Nephron progenitor cell (in vitro differentiated cells): ENCODE results near the gene MEOX1.

ENCODE experiments used
- DNase-seq: peaks from one replicate; pipeline ENCODE4 v3.0.0; 2021
- H3K27ac Mint-ChIP-seq: 2 replicates; pipeline ENCODE4 v1.8.0; 2021; ENCODE audit warnings: mild to moderate bottlenecking, moderate library complexity, mixed read lengths
- H3K27me3 Mint-ChIP-seq: 2 replicates; pipeline ENCODE4 v1.8.0; 2021; ENCODE audit warnings: mild to moderate bottlenecking, low read depth, mixed read lengths; ENCODE audit not compliant: poor library complexity
- H3K36me3 Mint-ChIP-seq: 2 replicates; pipeline ENCODE4 v1.8.0; 2021; ENCODE audit warnings: low read depth, mixed read lengths
- H3K4me1 Mint-ChIP-seq: 2 replicates; pipeline ENCODE4 v1.8.0; 2021; ENCODE audit warnings: mixed read lengths
- H3K4me3 Mint-ChIP-seq: 2 replicates; pipeline ENCODE4 v1.8.0; 2021; ENCODE audit warnings: mild to moderate bottlenecking, moderate library complexity, mixed read lengths
- H3K9me3 Mint-ChIP-seq: 2 replicates; pipeline ENCODE4 v1.8.0; 2021; ENCODE audit warnings: mild to moderate bottlenecking, moderate library complexity, mixed read lengths
- TF ChIP-seq, protein P1 (sequence below): fragments of 200-600 bp; sonication (generic); IDR thresholded peaks from 2 replicates; pipeline ENCODE4 v1.5.0; 2021; ENCODE audit warnings: antibody characterized with exemption

MEOX1 gene

DNA sequence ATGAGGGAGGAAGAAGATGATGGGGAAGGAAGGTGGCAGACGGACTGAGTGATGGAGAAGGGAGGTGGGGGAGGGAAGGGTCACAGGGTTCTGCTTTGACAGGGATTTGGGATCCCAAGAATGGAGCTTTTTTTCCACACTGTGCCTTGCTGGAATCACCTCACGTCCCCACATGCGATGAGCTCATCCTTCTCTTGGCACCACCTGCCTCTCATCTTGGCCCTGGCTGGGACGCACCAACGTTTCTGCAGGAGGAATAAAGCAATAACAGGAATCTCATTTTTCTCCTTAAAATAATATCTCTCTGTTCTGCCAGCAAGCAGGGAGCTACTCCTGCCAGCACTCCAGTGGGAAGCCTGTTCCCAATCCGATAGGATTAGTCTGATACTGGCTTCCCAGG is 47.8 kb downstream of the MEOX1 start:
- H3K4me3 Mint-ChIP-seq = no peak overlapping the region
- TF ChIP-seq, protein P1, sequence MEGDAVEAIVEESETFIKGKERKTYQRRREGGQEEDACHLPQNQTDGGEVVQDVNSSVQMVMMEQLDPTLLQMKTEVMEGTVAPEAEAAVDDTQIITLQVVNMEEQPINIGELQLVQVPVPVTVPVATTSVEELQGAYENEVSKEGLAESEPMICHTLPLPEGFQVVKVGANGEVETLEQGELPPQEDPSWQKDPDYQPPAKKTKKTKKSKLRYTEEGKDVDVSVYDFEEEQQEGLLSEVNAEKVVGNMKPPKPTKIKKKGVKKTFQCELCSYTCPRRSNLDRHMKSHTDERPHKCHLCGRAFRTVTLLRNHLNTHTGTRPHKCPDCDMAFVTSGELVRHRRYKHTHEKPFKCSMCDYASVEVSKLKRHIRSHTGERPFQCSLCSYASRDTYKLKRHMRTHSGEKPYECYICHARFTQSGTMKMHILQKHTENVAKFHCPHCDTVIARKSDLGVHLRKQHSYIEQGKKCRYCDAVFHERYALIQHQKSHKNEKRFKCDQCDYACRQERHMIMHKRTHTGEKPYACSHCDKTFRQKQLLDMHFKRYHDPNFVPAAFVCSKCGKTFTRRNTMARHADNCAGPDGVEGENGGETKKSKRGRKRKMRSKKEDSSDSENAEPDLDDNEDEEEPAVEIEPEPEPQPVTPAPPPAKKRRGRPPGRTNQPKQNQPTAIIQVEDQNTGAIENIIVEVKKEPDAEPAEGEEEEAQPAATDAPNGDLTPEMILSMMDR = no peak
- peaks cover 13% of the 10 kb centered on the region for H3K27me3 Mint-ChIP-seq
- peaks cover 11% of the 10 kb centered on the region for H3K9me3 Mint-ChIP-seq
- no peak overlapping the region for H3K27ac Mint-ChIP-seq
- no peaks in the 10 kb centered on the region for H3K36me3 Mint-ChIP-seq
- no peak for DNase-seq
- H3K4me1 Mint-ChIP-seq = peaks cover 53% of the 10 kb centered on the region

DNA sequence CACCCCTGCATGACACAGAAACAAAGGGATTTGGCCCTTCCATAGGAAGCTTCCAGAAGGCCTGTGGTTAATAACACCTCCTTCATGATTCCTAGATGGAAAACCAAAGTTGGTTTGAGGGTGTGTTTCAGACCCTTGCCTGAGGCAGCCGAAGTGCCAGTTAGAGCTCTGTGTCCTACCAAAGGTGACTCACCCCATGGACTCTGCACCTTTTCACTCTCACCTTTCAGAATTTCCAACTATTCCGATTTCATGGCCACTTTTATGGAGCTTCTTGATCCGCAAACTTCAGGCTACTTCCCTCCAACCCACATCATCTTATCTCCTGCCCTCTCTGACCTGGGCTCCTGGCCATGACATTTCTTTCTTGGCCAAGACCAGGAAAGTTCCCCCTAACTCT is 49.2 kb downstream of the MEOX1 start:
- TF ChIP-seq, protein P1 = no peak
- Mint-ChIP-seq H3K36me3 (no peaks in the 10 kb centered on the region), H3K4me1 (peaks cover 39% of the 10 kb centered on the region), H3K27me3 (peaks cover 13% of the 10 kb centered on the region), H3K9me3 (peaks cover 11% of the 10 kb centered on the region), H3K27ac (no peak overlapping the region), H3K4me3 (no peak overlapping the region)
- DNase-seq = no peak

DNA sequence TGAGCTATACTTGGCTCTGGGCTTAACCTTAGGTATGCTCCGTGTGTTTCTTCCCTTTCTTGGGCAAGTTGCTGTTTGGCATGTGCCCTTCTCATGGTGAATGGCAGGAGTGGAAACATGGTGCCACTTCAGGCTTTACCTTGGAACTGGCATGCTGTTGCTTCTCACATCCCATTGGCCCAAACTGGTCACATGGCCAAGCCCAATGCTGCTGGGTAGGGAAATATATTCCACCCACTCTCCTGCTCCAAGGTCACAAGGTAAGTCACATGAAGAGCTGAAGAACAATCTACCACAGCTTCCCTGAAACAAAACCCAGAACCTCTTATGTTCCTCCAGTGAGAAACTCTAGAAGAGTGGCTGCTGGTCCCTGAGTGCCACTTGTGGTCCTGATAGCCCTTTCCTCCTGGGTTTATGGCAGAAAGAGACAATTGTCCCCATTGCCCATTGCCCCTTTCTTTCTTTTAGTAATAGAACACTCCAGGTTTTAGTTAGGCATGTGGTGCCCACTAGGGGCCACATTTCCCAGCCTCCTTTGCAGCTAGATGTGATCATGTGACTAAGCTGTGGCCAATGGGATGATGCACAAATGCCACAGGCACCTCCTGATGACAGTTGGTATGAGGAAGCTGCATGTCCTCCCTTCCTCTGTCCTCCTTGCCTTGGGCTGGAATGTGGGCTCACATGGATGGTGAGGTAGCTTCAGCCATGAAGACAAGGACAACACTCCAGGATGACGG is 50.3 kb downstream of the MEOX1 start:
- H3K4me3 Mint-ChIP-seq = no peak overlapping the region
- no peak for DNase-seq
- H3K9me3 Mint-ChIP-seq = peaks cover 11% of the 10 kb centered on the region
- TF ChIP-seq, protein P1 = no peak
- no peak overlapping the region for H3K27ac Mint-ChIP-seq
- peaks cover 29% of the 10 kb centered on the region for H3K4me1 Mint-ChIP-seq
- H3K27me3 Mint-ChIP-seq = peaks cover 13% of the 10 kb centered on the region
- no peaks in the 10 kb centered on the region for H3K36me3 Mint-ChIP-seq

DNA sequence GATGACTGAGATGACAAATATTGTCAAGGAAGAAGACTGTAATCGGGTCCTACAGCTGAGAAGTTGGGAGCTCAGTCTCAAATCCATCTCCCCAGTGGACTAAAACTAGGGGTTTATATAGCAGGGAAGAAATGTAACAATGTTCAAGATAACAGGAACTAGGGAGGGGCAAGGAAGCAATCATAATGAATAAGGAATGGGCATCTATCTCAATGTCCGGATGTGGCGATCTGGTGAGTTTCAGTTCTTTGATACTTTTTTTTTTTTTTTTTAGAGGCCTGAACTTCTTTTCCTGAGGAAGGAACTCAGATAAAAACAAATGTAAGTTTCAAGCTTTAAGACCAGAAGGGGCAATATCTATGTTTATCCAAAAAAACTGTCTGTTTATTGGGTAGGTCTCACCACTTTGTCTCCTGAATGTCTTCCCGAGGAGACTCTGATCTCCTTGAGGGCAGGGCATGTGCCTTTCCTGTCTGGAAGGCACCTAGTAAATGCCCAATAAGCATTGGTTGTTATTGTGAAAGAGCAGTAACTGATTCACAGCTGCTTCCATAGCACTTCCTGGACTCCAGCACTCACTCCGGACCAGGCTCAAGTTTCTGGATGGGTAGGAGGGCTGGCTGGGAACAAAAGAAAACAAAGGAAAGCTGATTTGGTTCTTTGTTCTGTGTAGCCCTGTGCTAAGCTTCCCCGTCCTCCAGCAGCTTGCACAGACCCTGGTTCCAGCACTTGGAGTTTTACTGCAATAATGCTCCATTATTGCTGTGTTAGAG is 51.9 kb downstream of the MEOX1 start:
- peak overlapping the region; percentile 45 for H3K27ac Mint-ChIP-seq

DNA sequence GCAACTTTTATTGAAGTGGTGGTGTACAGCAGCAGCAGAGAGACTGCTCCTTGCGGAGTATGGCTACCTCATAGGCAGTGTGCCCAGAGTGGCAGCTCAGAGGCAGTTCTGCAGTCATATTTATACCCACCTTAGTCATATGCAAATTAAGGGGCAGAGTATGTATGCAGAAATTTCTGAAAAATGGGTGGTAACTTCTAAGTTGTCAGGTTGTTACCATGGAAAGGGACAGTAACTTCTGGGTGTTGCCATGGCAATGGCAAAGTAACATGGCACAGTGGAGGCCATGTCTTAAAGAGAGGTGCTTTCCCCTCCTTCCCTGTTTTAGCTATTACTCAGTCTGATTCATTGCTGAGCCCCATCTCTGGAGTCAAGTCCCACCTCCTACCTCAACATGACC is 53.4 kb downstream of the MEOX1 start:
- TF ChIP-seq, protein P1 = no peak
- H3K36me3 Mint-ChIP-seq = peaks cover 6% of the 10 kb centered on the region
- peaks cover 16% of the 10 kb centered on the region for H3K4me1 Mint-ChIP-seq
- no peak overlapping the region for H3K4me3 Mint-ChIP-seq
- H3K9me3 Mint-ChIP-seq = peaks cover 34% of the 10 kb centered on the region
- H3K27me3 Mint-ChIP-seq = peaks cover 12% of the 10 kb centered on the region
- H3K27ac Mint-ChIP-seq = no peak overlapping the region
- no peak for DNase-seq

More for the DNA sequence above, 51.9 kb downstream of the MEOX1 start:
- Mint-ChIP-seq H3K27me3 (peaks cover 16% of the 10 kb centered on the region), H3K36me3 (peaks cover 5% of the 10 kb centered on the region), H3K4me1 (peaks cover 20% of the 10 kb centered on the region), H3K4me3 (no peak overlapping the region), H3K9me3 (peaks cover 22% of the 10 kb centered on the region)
- TF ChIP-seq, protein P1 = no peak
- DNase-seq = no peak
